Tibial nerve (tissue), 4 donors: Measurements from ENCODE around the gene SOX12. TPM values are rescaled to one million over a fixed set of nuclear protein-coding genes. Genes with fewer than 3 reads are reported as not detected.
A peak's percentile ranks its signal among the peaks of the same experiment; 100 is the strongest.
"Not testable (repeated sequence)": the region's sequence is repeated elsewhere in the genome, so short reads cannot be mapped to it uniquely, and the experiment has no call there.

ENCODE experiments used
- DNase-seq, 2 donors: peaks; one replicate each; pipeline ENCODE4 v3.0.0-alpha.2; 2019; ENCODE audit warnings: low spot score in 2 of 2
- H3K27ac ChIP-seq, 4 donors: fragments of 200-600 bp; sonication (generic) in 3 of 4; one replicate each; pipeline ENCODE4 v1.5.1; 2017 to 2019; ENCODE audit warnings: mild to moderate bottlenecking in 1 of 4
- H3K27me3 ChIP-seq, 2 donors: fragments of 200-600 bp; sonication (generic) in 1 of 2; one replicate each; pipeline versions ENCODE4 v1.5.1 to v1.6.0; 2017 to 2019
- H3K36me3 ChIP-seq, 3 donors: fragments of 200-600 bp; sonication (generic); one replicate each; pipeline ENCODE4 v1.5.1; 2018 to 2019
- H3K4me1 ChIP-seq, 4 donors: fragments of 200-600 bp; sonication (generic) in 3 of 4; one replicate each; pipeline ENCODE4 v1.5.1; 2017 to 2019
- H3K4me3 ChIP-seq, 4 donors: fragments of 200-600 bp; sonication (generic) in 3 of 4; one replicate each; pipeline ENCODE4 v1.5.1; 2017 to 2019; ENCODE audit warnings: mild to moderate bottlenecking in 1 of 4, moderate library complexity in 1 of 4
- H3K9me3 ChIP-seq, 4 donors: fragments of 200-600 bp; sonication (generic) in 3 of 4; one replicate each; pipeline ENCODE4 v1.5.1; 2017 to 2019
- CTCF ChIP-seq, 5 experiments: fragments of 200-600 bp in 3 of 5; fragments of 450-650 bp in 2 of 5; sonication (generic) in 3 of 5; IDR thresholded peaks; one replicate each; pipeline ENCODE4 v1.5.1; 2016 to 2019; ENCODE audit warnings: antibody characterized with exemption in 5 of 5, mild to moderate bottlenecking in 3 of 5, moderate library complexity in 2 of 5
- EP300 ChIP-seq, 2 donors: sonication (generic); formaldehyde crosslinking; IDR thresholded peaks; one replicate each; pipeline ENCODE4 v1.6.1; 2017; ENCODE audit warnings: antibody characterized with exemption in 2 of 2, mild to moderate bottlenecking in 1 of 2
- POLR2A ChIP-seq, 2 donors: fragments of 450-650 bp; IDR thresholded peaks; one replicate each; pipeline ENCODE4 v1.6.1; 2017; ENCODE audit warnings: antibody characterized with exemption in 2 of 2, mild to moderate bottlenecking in 2 of 2, moderate library complexity in 2 of 2
- WGBS, 2 donors: methylation state at CpG; one replicate each; pipeline ENCODE4 v1.1.5; 2018; 5-methylcytosine and 5-hydroxymethylcytosine counted together
- total RNA-seq, 4 donors: library from RNA; depleted of rRNA; stranded (reverse); fragments of >200 nt; gene quantifications; one replicate each; pipeline ENCODE4 v1.1.0, GENCODE V29; 2016

Gene SOX12
- total RNA-seq, 4 donors from 2014 or later, result 4.6 to 9.8 (median 8.6) TPM

DNA sequence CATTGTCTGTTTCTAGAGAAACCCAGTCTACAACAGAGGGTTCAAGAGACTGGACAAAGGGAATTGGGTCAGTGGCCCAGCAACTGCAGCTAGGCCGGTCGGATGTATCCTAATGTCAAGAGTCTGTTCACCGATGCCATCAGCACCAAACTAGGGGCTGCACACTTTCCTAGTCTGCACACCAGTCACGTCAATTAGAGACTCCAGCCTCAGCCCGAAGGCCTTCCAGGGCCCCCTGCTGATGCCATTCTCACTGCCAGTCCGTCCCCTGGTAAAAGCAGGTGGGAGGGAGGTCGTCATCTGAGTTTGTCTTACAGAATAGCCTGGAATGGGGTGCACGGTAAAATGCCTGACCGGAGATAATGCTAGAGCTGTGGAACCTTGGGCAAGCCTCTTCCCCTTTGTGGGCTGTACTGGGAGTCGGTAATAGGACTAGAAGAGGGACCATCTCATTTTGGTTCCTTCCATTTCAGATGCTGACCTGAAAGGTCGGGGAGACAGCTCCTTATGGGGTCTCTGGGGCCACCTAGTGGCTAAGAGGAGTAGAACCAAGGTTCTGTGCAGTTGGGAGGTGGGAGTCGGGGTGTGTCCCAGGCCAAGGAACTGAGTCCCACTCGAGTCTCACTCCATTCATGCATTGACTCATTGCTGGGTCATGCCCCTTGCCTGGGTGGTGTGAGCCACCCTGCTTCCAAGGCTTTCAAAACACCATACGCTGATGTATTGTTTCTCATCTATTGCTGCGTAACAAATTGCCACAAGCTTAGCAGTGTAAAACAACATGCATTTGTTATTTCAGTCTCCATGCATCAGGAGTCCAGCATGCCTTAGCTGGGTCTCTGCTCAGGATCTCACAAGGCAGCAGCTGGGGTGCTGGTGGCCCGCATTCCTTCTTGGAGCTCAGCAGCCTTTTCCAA lies 5.1 kb downstream of the SOX12 start:
- Histone ChIP-seq H3K27me3 (no peaks in the 10 kb centered on the region), H3K4me3 (no peak overlapping the region), H3K27ac (peak overlapping the region in 3 of 4 donors; percentile 52 to 99 (median 94)), H3K36me3 (peaks cover 0 to 6% (median 0%) of the 10 kb centered on the region in 3 donors), H3K4me1 (peaks cover 0 to 52% (median 13%) of the 10 kb centered on the region in 4 donors), H3K9me3 (no peaks in the 10 kb centered on the region)
- WGBS, 2 donors, result 36 to 50% methylated on average over 13 to 16 of the region's 16 CpGs
- no peak for DNase-seq
- TF ChIP-seq CTCF (IDR thresholded peaks at IDR 0.05), result peak; percentile 76 to 90 (median 85)
- no peak for TF ChIP-seq POLR2A (IDR thresholded peaks at IDR 0.05)
- TF ChIP-seq EP300 (IDR thresholded peaks at IDR 0.05), result peak in 1 of 2 donors; percentile 12

GRCh38 chr20:334578-334977 lies 9.2 kb downstream of the SOX12 start:
- Histone ChIP-seq H3K36me3 (peaks cover 0 to 6% (median 0%) of the 10 kb centered on the region in 3 donors), H3K27me3 (no peaks in the 10 kb centered on the region), H3K4me3 (no peak overlapping the region), H3K9me3 (no peaks in the 10 kb centered on the region), H3K27ac (no peak overlapping the region), H3K4me1 (peaks cover 0 to 19% (median 6%) of the 10 kb centered on the region in 4 donors)
- no peak for DNase-seq
- WGBS, 2 donors, result 92 to 98% methylated on average over 8 of the region's 8 CpGs
- no peak for TF ChIP-seq CTCF (IDR thresholded peaks at IDR 0.05)
- TF ChIP-seq POLR2A (IDR thresholded peaks at IDR 0.05), result no peak
- no peak for TF ChIP-seq EP300 (IDR thresholded peaks at IDR 0.05)

DNA sequence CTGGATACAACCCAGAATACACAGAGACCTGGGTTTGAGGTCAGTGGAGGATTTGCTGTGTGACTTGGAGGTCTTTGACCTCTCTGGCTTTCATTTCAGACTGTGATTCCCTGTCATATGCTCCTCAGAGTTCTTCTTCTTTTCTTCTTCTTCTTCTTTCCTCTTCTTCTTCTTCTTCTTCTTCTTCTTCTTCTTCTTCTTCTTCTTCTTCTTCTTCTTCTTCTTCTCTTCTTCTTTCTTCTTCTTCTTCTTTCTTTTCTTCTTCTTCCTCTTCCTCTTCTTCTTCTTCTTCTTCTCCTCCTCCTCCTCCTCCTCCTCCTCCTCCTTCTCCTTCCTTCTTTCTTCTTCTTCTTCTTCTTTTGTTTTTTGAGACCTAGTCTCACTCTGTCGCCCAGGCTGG lies 10.7 kb downstream of the SOX12 start:
- H3K36me3 ChIP-seq, H3K9me3 ChIP-seq, DNase-seq, H3K27me3 ChIP-seq, H3K27ac ChIP-seq, H3K4me1 ChIP-seq, H3K4me3 ChIP-seq: not testable (repeated sequence)
- WGBS, 2 donors, result 94 to 100% methylated on average over 1 of the region's 1 CpG

DNA sequence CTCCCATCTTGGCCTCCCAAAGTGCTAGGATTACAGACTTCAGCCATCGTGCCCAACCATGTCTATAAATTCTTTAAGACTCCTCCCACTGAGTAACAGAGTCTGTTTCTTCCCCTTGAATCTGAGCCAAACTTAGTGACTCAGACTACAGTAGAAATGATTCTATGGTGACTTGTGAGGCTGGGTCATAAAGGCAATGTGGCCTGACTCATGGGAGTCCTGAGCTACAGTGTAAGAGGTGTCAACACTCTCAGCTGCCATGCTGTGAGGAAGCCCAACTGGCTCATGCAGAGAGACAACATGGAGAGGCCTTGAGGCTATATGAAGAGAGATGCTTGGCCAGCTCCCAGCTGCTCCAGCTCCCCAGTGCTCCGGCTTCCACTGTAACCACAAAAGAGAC lies 16.3 kb downstream of the SOX12 start:
- H3K9me3 ChIP-seq, result peaks cover 0 to 5% (median 0%) of the 10 kb centered on the region in 4 donors
- TF ChIP-seq POLR2A (IDR thresholded peaks at IDR 0.05) (no peak), CTCF (IDR thresholded peaks at IDR 0.05) (no peak), EP300 (IDR thresholded peaks at IDR 0.05) (no peak)
- WGBS, 2 donors, result 63 to 64% methylated on average over 2 of the region's 2 CpGs
- no peaks in the 10 kb centered on the region for H3K27me3 ChIP-seq
- H3K4me1 ChIP-seq, result peaks cover 0 to 7% (median 3%) of the 10 kb centered on the region in 4 donors
- no peak overlapping the region for H3K4me3 ChIP-seq
- peaks cover 0 to 4% (median 0%) of the 10 kb centered on the region in 3 donors for H3K36me3 ChIP-seq
- DNase-seq, result no peak
- no peak overlapping the region for H3K27ac ChIP-seq

GRCh38 chr20:343107-343506 lies 17.8 kb downstream of the SOX12 start:
- no peak overlapping the region for H3K27ac ChIP-seq
- H3K4me3 ChIP-seq, result no peak overlapping the region
- DNase-seq, result no peak
- no peak for TF ChIP-seq CTCF (IDR thresholded peaks at IDR 0.05)
- no peak for TF ChIP-seq EP300 (IDR thresholded peaks at IDR 0.05)
- no peak for TF ChIP-seq POLR2A (IDR thresholded peaks at IDR 0.05)
- peaks cover 0 to 4% (median 0%) of the 10 kb centered on the region in 3 donors for H3K36me3 ChIP-seq
- no peaks in the 10 kb centered on the region for H3K27me3 ChIP-seq
- peaks cover 0 to 5% (median 0%) of the 10 kb centered on the region in 4 donors for H3K9me3 ChIP-seq
- H3K4me1 ChIP-seq, result peaks cover 0 to 9% (median 3%) of the 10 kb centered on the region in 4 donors
